DMS114 treated with DMSO at 0.1 percent for 48 hours (cell line): ENCODE results near the gene IRF2.

Experiments
- DNase-seq: peaks from one replicate; lab custom pipeline; 2025; ENCODE audit not compliant: unreplicated experiment; lab: John Stamatoyannopoulos, UW

The IRF2 gene

DNA sequence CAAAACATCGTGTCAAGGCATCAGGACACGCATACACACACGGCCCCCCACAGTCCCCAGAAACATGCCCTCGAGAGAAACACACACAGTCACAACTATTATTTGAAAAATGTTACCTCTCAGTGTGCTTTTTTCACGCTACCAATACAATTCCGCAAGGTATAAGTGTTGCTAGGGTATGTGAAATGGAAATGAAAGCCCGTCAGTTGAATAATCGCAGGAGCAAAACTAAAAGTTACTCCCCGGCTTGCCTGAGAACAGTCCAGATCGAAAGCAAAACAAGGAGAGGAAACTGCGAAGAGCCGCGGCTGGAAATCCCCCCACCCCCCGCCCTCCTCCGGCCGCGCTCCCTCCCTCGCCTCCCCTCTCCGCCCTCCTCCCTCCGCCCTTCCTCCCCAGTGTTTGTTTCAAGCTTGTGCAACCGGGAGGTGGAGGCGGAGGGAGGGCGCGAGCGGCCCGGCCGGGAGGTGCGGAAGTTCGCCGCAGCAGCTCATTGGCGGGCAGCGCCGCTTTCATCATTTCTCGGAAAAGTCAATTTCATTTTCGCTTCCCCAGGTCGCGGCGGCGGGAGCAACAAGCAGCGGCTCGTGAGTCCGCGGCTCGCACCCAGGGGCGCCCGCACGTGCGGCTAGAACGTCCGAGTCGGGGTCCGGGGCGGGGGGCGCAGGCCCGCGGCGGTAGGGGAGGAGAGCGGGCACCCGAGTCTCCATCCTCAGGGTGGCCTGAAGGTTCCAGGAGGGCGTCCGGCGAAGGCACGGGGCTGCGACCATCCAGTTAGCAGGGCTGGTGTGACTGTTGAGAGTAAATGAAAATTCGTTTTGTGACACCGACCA is at the start of gene IRF2:
IRF2 (minus strand) TSS at position 288 of the 833 bp plus-strand sequence. CDS start 45,486 bp downstream, outside the sequence.
- DNase-seq, result peak; percentile 83

- DNase-seq, result no peak
Measured at GRCh38 chr4:184515606-184516005, 41.3 kb upstream of the IRF2 start.

DNA sequence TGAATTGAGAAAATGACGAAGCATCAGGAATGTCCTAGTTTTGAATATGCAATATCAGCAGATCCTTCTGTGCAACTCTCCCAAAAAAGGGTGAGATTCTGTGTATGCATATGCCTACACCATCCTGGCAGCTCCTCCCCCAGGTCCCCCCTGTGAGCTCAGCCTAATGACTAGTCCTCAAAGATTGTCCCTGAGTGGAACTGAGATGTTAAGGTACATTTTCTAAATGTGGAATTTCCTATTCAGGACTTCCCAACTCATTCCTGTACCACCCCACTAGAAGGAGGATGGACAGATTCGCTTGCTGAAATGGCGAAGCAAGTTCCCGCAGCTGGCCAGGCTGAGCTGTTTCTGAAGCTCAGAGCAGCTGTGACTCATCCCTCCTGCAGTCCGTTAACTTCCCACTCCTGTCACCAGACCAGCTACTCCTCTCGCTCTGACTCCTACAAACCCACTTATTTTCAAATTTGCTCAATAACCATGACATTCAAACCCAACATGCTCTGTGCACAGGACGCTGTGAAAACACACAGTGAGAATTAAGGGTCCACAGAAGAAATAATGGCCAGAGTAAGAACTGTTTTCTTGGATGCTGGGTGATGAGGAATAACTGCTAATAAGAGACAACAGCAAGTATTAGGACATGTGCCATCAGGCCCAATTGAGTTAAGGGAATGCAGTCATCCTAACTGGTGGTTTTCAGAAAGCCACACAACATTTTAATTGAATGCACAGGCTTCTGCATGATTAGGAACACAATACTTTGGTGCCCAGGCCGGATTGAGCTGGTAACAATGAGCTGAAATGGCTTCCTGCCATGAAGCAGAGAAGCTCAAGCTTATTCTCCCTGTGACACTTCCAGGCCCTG is 40.0 kb upstream of the IRF2 start:
- no peak for DNase-seq

DNA sequence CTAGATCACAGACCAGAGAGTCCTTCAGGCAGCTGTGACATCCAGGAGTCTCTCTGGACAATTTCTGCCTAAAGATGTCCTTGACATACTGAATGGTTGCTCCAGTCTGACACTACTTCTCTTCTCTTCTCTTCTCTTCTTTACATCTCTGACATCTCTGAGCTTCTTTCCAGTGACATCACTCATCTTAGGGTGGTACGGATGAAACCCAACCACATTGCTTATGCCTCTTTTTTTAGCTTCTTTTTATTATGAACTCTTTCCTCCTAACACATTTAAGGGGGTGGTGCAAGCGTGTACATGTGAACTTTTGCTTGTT is 39.4 kb upstream of the IRF2 start:
- no peak for DNase-seq

GRCh38 chr4:184511156-184511555 is 36.8 kb upstream of the IRF2 start:
- DNase-seq, result no peak

GRCh38 chr4:184510401-184510800 is 36.1 kb upstream of the IRF2 start:
- no peak for DNase-seq

DNA sequence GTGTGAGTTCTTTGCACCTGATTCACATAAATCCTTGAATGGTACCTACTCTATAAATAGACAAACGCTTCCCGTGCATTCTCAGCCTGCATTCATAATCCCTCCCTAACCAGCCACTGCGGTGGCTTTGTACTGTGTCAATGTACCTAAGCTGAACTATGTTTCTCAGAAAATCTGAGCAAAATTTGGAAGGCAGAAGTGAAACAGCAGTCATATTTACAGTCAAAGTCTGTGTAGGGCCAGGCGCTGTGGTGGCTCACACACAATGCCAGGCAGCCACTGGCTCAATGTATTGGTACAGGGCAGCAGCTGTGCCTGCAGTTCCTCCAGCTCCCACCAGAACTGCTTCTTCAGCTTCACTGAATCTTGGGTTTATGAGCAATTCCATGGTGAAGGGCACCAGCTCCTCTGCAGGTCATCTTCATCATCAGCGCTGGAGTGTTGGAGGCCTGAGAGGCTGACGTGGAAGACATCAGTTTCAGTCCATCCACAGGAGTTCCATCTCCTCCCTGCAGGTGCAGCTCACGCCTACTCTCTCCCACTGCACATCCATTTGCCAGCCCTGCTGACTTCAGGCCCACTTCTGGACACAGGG is 32.3 kb upstream of the IRF2 start:
- peak; percentile 11 for DNase-seq

DNA sequence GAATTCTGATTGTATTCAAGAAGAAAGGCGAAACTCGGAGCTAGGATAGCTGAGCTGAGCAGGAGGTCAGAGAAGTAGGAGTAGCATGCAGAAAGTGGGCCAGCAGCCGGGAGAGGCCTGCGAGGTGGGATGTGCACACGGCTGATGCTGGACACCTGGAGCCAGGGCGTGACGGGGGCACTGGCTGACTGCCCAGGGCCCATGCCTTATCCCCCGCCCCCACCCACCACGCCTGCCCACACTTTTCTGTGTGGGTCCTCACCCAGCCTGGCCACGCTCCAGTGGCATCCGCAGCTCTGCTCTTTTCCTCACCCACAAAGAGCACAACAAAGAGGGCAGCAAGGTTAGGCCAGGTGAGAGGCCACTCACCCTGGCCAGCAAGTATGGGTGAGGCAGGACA is 30.0 kb upstream of the IRF2 start:
- DNase-seq, result no peak

GRCh38 chr4:184503869-184504300 is 29.5 kb upstream of the IRF2 start:
- no peak for DNase-seq

DNA sequence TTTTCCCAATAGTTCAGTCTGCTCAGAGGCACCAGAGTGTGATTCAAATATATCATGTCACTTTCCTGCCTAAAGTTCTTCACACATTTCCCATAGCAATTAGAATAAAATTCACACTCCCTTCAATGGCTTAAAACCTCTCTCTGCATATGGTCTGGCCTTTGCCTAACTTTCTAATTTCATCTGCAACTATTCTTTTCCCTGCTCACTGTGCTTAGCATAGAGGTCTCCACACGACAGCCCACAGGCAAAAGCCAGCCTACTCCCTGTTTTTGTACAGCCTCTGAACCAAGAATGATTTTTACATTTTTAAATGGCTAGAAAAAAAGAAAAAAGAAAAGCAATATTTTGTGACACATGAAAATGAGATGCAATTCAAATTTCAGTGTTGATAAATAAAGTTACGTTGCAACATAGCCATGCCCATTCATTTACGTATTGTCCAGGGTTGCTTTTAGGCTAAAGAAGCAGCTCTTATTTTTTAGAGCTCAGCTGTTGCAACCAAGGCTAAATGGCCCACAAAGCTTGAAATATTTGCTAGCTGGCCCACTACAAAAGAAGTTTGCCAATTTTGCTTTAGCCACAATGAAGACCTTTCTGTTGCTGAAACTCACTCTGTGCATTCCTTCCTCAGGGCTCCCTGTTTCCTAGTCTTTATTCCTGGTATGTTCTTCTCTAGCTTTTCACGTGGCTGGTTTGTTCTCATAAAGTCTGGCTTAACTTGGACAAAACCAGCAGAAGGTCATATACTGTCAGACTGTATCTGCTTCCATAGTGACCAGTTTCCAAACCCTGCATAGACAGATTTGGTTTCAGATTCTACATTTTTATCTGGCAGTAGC is 26.6 kb upstream of the IRF2 start:
- no peak for DNase-seq

- no peak for DNase-seq
Measured at GRCh38 chr4:184499996-184500395, 25.6 kb upstream of the IRF2 start.

DNA sequence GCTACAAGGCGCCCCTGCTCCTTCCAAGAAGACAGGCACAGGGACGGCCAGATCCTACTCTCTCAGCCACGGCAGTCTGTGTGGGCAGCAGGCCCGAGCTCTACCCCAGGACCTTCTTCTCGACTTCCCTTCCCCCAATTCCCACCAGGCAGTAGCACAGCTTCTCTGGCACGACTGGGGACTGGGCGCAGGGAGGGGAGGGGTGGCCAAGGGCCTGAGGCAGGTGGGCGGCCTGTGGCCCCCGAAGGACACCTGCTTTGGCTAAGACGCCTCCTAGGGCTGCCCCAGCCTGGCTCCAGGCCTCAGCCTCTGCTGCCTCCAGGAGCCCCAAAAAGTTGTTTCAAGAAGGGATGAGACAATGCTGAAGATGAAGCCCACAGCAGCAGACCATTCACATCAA is 24.2 kb upstream of the IRF2 start:
- DNase-seq, result no peak

GRCh38 chr4:184489771-184490170 is 15.4 kb upstream of the IRF2 start:
- DNase-seq, result no peak

DNA sequence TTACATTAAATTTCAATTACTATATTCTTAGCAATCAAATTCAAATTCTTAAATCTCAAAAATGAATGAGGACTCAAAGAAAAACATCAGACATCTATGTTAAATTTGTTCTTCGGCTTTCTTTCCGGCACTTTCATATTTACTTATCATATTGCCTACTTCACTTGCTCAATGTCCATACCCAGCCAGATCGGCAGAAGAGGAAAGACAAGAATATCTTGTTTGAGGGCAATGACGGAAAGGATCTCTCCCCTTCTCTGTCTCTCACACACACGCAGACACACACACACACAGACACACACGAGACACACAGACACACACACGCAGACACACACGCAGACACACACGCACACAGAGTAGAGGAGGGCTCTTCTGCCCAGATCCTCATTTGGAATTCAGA is 13.2 kb upstream of the IRF2 start:
- DNase-seq, result no peak

DNA sequence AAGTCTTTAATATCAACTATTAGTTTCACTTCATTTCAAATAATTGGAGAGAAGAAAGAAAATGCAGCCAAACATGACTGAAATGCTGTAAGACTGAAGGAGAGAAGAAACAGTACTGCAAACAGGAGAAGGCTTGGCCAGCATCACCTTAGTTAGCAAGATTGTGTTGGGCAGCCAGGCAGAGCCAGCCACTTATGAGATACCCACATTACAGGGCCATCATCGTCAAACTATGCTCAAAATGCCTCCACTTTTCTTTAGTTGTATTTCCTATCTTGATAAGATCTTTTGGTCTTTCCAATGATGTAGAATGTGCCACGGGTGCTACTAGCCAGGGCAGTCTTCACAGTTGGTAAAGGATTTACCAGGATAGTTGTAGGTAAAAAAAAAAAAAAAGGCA is 10.9 kb upstream of the IRF2 start:
- no peak for DNase-seq

DNA sequence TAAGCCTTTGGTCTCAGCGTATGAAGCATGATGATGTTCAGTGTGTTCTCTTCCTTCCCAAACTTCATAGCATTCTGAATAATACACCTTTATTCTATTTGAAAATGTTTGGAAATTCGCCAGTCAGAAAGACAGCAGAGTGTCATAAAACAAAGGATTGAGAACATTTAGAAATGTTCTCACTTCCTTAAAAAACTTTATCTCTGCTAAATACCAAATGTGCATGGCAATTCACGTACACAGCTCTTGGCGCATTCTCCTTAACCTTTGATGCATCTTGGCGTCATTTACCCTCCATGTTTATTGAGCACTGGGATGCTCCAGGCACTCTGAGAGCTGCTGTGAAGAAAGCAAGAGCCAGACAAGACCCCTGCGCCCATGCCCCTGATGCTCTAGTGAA is 7.2 kb upstream of the IRF2 start:
- no peak for DNase-seq

GRCh38 chr4:184479516-184479950 is 5.2 kb upstream of the IRF2 start:
- no peak for DNase-seq

GRCh38 chr4:184477201-184477999 is 3.0 kb upstream of the IRF2 start:
- no peak for DNase-seq

GRCh38 chr4:184476695-184477094 is 2.3 kb upstream of the IRF2 start:
- DNase-seq, result no peak

DNA sequence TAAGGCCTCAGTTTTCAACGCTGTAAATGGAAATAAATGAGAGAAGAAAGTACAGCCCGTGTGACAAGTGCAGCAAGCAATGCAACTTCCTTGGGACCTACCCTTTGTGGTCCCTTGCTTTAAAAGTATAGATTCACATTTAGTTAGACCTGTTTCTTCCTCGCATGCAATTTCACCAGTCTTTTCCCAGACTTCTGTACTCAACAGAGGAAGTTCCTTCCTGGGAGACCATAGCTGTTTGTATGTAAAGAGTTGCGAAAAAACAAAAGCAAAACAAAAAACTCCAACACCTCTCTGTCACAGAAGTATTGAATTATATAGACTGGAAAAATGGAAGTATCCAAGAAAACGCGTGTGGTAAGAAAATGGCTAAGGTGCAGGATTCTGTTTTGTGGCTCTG is 1.1 kb upstream of the IRF2 start:
- no peak for DNase-seq
